HepG2 (cell line): ENCODE measurements around the gene ZBTB46. TPM values are rescaled to one million over a fixed set of nuclear protein-coding genes. Genes with fewer than 3 reads are reported as not detected.

Experiments used
- DNMT1 ChIP-seq: sonication (generic); formaldehyde crosslinking; IDR thresholded peaks from 2 replicates; pipeline ENCODE4 v1.5.1; 2020; ENCODE audit warnings: mild to moderate bottlenecking, missing genetic modification reagents
- HDAC2 ChIP-seq: sonication (generic); formaldehyde crosslinking; IDR thresholded peaks from 2 replicates; pipeline ENCODE4 v1.4.0; 2020; ENCODE audit warnings: missing genetic modification reagents
- HNRNPLL ChIP-seq: fragments of 200-400 bp; formaldehyde crosslinking; IDR thresholded peaks from 2 replicates; pipeline ENCODE4 v1.6.1; 2017; ENCODE audit warnings: mild to moderate bottlenecking, low read depth, low read length; ENCODE audit not compliant: poor library complexity, severe bottlenecking
- HOXA3 ChIP-seq: sonication (generic); formaldehyde crosslinking; IDR thresholded peaks from 2 replicates; pipeline ENCODE4 v1.5.0; 2020; ENCODE audit warnings: missing genetic modification reagents
- SNAPC2 ChIP-seq: sonication (generic); formaldehyde crosslinking; IDR thresholded peaks from 2 replicates; pipeline ENCODE4 v1.8.1; 2022; ENCODE audit warnings: mild to moderate bottlenecking, missing genetic modification reagents
- SP140L ChIP-seq: sonication (generic); formaldehyde crosslinking; IDR thresholded peaks from 2 replicates; pipeline ENCODE4 v1.4.0; 2020; ENCODE audit warnings: missing genetic modification reagents, borderline replicate concordance
- ZNF160 ChIP-seq: sonication (generic); formaldehyde crosslinking; IDR thresholded peaks from 2 replicates; pipeline ENCODE4 v1.8.0; 2022; ENCODE audit warnings: mild to moderate bottlenecking, inconsistent platforms, missing genetic modification reagents
- ZNF17 ChIP-seq: sonication (generic); formaldehyde crosslinking; IDR thresholded peaks from 2 replicates; pipeline ENCODE4 v1.5.0; 2020; ENCODE audit warnings: mild to moderate bottlenecking, missing genetic modification reagents
- ZNF441 ChIP-seq: sonication (generic); formaldehyde crosslinking; IDR thresholded peaks from 2 replicates; pipeline ENCODE4 v1.7.0; 2021; ENCODE audit warnings: missing genetic modification reagents, borderline replicate concordance
- ZNF577 ChIP-seq: sonication (generic); formaldehyde crosslinking; IDR thresholded peaks from 2 replicates; pipeline ENCODE4 v1.4.0; 2020; ENCODE audit warnings: mild to moderate bottlenecking, low read depth, missing genetic modification reagents, borderline replicate concordance
- polyA plus RNA-seq, 8 experiments: library from polyadenylated mRNA; depleted of rRNA in 3 of 8; stranded (reverse) in 7 of 8; unstranded in 1 of 8; fragments of >200 nt; fragmentation: Illumina TruSeq in 4 of 8; extraction: Trizol in 4 of 8; gene quantifications; 2 replicates each; pipeline versions ENCODE4 v1.2.1 to v1.2.3, GENCODE V29; 2011 to 2016; ENCODE audit warnings: low read depth in 4 of 8, missing spikeins in 1 of 8, mixed read lengths in 1 of 8; ENCODE audit not compliant: insufficient read depth in 1 of 8
- total RNA-seq, 5 experiments: library from RNA; depleted of rRNA; stranded (reverse); fragments of >200 nt; fragmentation: Illumina TruSeq; extraction: Trizol; gene quantifications; 2 replicates each; pipeline ENCODE4 v1.2.3, GENCODE V29; 2016; ENCODE audit warnings: low read depth in 1 of 5
- TF ChIP-seq, protein P1 (sequence below): sonication (generic); formaldehyde crosslinking; IDR thresholded peaks from 2 replicates; pipeline ENCODE4 v1.5.0; 2020; ENCODE audit warnings: mild to moderate bottlenecking, missing genetic modification reagents
- TF ChIP-seq, protein P2 (sequence below), 2 experiments: fragments of 450-650 bp in 1 of 2; sonication (generic) in 1 of 2; formaldehyde crosslinking in 1 of 2; IDR thresholded peaks; 2 replicates each; pipeline versions ENCODE4 v1.6.1 to v1.8.0; 2016 to 2022; ENCODE audit warnings: antibody characterized with exemption in 1 of 2, mild to moderate bottlenecking in 1 of 2, missing genetic modification reagents in 1 of 2
- TF ChIP-seq, protein P3 (sequence below): sonication (generic); formaldehyde crosslinking; IDR thresholded peaks from 2 replicates; pipeline ENCODE4 v1.4.0; 2020; ENCODE audit warnings: missing genetic modification reagents
- TF ChIP-seq, protein P4 (sequence below): sonication (generic); formaldehyde crosslinking; IDR thresholded peaks from 2 replicates; pipeline ENCODE4 v1.4.0; 2020; ENCODE audit warnings: missing genetic modification reagents

Gene ZBTB46
- total and polyA plus RNA-seq, 2 of the 13 experiments (the other 11 are each of a cell fraction or from before 2014, with no cell fraction given), result 1.6 to 13.5 TPM

DNA sequence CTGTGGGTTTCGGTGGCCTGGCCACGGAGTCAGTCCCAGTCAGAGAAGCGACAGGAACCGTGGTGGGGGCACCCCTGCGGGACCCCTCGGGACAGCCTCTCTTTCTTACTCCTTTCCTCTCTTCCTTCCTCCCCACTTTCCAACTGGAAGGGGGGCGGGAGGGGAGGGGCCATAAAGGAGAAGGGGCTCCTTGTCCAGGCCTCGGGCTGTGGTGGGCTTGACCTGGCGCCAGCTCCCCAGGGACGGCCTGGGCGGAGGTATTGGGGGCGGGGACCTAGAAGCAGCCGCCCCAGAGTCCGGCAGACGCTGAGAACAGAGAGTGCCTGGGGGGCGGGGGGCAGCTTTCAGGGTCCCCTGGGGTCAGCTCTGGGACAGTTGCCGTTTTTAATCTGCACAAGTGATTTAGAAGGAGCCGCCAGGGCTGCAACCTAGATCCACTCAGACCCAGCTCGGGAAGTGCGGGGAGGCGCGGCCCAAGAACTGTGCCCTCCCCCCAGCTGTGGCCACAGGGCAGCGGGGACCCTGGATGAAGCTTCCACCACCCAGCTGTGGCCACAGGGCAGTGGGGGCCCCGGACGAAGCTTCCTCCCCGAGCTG lies 23.8 kb upstream of the ZBTB46 start (continued):
- TF ChIP-seq, protein P1, sequence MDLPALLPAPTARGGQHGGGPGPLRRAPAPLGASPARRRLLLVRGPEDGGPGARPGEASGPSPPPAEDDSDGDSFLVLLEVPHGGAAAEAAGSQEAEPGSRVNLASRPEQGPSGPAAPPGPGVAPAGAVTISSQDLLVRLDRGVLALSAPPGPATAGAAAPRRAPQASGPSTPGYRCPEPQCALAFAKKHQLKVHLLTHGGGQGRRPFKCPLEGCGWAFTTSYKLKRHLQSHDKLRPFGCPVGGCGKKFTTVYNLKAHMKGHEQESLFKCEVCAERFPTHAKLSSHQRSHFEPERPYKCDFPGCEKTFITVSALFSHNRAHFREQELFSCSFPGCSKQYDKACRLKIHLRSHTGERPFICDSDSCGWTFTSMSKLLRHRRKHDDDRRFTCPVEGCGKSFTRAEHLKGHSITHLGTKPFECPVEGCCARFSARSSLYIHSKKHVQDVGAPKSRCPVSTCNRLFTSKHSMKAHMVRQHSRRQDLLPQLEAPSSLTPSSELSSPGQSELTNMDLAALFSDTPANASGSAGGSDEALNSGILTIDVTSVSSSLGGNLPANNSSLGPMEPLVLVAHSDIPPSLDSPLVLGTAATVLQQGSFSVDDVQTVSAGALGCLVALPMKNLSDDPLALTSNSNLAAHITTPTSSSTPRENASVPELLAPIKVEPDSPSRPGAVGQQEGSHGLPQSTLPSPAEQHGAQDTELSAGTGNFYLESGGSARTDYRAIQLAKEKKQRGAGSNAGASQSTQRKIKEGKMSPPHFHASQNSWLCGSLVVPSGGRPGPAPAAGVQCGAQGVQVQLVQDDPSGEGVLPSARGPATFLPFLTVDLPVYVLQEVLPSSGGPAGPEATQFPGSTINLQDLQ, result no peak; the same call in 1 of the 2 replicates
- TF ChIP-seq, protein P2, sequence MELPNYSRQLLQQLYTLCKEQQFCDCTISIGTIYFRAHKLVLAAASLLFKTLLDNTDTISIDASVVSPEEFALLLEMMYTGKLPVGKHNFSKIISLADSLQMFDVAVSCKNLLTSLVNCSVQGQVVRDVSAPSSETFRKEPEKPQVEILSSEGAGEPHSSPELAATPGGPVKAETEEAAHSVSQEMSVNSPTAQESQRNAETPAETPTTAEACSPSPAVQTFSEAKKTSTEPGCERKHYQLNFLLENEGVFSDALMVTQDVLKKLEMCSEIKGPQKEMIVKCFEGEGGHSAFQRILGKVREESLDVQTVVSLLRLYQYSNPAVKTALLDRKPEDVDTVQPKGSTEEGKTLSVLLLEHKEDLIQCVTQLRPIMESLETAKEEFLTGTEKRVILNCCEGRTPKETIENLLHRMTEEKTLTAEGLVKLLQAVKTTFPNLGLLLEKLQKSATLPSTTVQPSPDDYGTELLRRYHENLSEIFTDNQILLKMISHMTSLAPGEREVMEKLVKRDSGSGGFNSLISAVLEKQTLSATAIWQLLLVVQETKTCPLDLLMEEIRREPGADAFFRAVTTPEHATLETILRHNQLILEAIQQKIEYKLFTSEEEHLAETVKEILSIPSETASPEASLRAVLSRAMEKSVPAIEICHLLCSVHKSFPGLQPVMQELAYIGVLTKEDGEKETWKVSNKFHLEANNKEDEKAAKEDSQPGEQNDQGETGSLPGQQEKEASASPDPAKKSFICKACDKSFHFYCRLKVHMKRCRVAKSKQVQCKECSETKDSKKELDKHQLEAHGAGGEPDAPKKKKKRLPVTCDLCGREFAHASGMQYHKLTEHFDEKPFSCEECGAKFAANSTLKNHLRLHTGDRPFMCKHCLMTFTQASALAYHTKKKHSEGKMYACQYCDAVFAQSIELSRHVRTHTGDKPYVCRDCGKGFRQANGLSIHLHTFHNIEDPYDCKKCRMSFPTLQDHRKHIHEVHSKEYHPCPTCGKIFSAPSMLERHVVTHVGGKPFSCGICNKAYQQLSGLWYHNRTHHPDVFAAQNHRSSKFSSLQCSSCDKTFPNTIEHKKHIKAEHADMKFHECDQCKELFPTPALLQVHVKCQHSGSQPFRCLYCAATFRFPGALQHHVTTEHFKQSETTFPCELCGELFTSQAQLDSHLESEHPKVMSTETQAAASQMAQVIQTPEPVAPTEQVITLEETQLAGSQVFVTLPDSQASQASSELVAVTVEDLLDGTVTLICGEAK (IDR thresholded peaks at IDR 0.05), result no peak
- TF ChIP-seq, protein P2 (CRISPR knock-in tag; IDR thresholded peaks at IDR 0.05), result 0 out of 2 replicates have a peak, but pooled peaks have one; percentile 6
- no peak for TF ChIP-seq HOXA3 (CRISPR knock-in tag)
- TF ChIP-seq ZNF17, result no peak
- no peak for TF ChIP-seq HNRNPLL
- no peak for TF ChIP-seq DNMT1
- peak; percentile 33; the same call in 1 of the 2 replicates for TF ChIP-seq ZNF441 (CRISPR knock-in tag)
- TF ChIP-seq SP140L (CRISPR knock-in tag), result no peak
- TF ChIP-seq HDAC2 (CRISPR knock-in tag), result no peak
- TF ChIP-seq SNAPC2 (CRISPR knock-in tag), result no peak
- TF ChIP-seq, protein P3, sequence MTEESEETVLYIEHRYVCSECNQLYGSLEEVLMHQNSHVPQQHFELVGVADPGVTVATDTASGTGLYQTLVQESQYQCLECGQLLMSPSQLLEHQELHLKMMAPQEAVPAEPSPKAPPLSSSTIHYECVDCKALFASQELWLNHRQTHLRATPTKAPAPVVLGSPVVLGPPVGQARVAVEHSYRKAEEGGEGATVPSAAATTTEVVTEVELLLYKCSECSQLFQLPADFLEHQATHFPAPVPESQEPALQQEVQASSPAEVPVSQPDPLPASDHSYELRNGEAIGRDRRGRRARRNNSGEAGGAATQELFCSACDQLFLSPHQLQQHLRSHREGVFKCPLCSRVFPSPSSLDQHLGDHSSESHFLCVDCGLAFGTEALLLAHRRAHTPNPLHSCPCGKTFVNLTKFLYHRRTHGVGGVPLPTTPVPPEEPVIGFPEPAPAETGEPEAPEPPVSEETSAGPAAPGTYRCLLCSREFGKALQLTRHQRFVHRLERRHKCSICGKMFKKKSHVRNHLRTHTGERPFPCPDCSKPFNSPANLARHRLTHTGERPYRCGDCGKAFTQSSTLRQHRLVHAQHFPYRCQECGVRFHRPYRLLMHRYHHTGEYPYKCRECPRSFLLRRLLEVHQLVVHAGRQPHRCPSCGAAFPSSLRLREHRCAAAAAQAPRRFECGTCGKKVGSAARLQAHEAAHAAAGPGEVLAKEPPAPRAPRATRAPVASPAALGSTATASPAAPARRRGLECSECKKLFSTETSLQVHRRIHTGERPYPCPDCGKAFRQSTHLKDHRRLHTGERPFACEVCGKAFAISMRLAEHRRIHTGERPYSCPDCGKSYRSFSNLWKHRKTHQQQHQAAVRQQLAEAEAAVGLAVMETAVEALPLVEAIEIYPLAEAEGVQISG (CRISPR knock-in tag), result no peak
- no peak for TF ChIP-seq ZNF577
- TF ChIP-seq, protein P4, sequence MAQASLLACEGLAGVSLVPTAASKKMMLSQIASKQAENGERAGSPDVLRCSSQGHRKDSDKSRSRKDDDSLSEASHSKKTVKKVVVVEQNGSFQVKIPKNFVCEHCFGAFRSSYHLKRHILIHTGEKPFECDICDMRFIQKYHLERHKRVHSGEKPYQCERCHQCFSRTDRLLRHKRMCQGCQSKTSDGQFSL (CRISPR knock-in tag), result no peak
- TF ChIP-seq ZNF160 (CRISPR knock-in tag), result no peak
